GM10248 (cell line): ENCODE data around the gene C1orf105.
"Not testable (repeated sequence)": the region's sequence is repeated elsewhere in the genome, so short reads cannot be mapped to it uniquely, and the experiment has no call there.

Experiments
- CTCF ChIA-PET: fragments of 300-600 bp; sonication (Branson Sonifier 250); formaldehyde crosslinking; extraction: SDS; loops from one replicate; lab custom pipeline; 2021; ENCODE audit warnings: antibody characterized with exemption; lab: Yijun Ruan, JAX
- POLR2A ChIA-PET: fragments of 350-650 bp; sonication (Branson Sonifier 250); formaldehyde crosslinking; extraction: SDS; loops from one replicate; lab custom pipeline; 2020; ENCODE audit warnings: antibody characterized with exemption; lab: Yijun Ruan, JAX
- DNase-seq: peaks from one replicate; pipeline ENCODE4 v3.0.0; 2012; ENCODE audit errors: extremely low spot score
- CTCF ChIP-seq: IDR thresholded peaks from 2 replicates; pipeline ENCODE4 v1.5.1; 2012; ENCODE audit warnings: mild to moderate bottlenecking, low read depth; ENCODE audit errors: extremely low read depth, missing control alignments, control extremely low read depth

The C1orf105 gene

GRCh38 chr1:172425339-172425738 lies 4.9 kb downstream of the C1orf105 start:
- CTCF ChIA-PET = interaction anchor here (1.7 kb wide), 1 partner anchor 423 kb away, joined by 4 read pairs; no protein-coding TSS in a partner anchor
- POLR2A ChIA-PET = no interaction called here
- DNase-seq = no peak
- no peak for TF ChIP-seq CTCF

GRCh38 chr1:172427191-172427590 lies 6.7 kb downstream of the C1orf105 start:
- CTCF ChIA-PET = interaction anchor here (1.1 to 1.7 kb wide), 4 partner anchors 11 to 425 kb away, joined by 4 to 6 read pairs (median 4); no protein-coding TSS in a partner anchor

GRCh38 chr1:172429331-172430127 lies 9.0 kb downstream of the C1orf105 start:
- POLR2A ChIA-PET = no interaction called here

More at GRCh38 chr1:172427191-172427590, 6.7 kb downstream of the C1orf105 start:
- no peak for DNase-seq
- POLR2A ChIA-PET = no interaction called here
- no peak for TF ChIP-seq CTCF

GRCh38 chr1:172430128-172430454 lies 9.6 kb downstream of the C1orf105 start:
- POLR2A ChIA-PET = no interaction called here
- CTCF ChIA-PET = interaction anchor here (1.0 to 1.7 kb wide), 3 partner anchors 10 to 289 kb away, joined by 4 to 6 read pairs (median 5); partner anchors contain the start of gene C1orf105
- no peak for DNase-seq
- no peak for TF ChIP-seq CTCF

More at GRCh38 chr1:172429331-172430127, 9.0 kb downstream of the C1orf105 start:
- peak; percentile 33 for DNase-seq
- peak; percentile 63 for TF ChIP-seq CTCF
- CTCF ChIA-PET = interaction anchor here (0.9 to 1.7 kb wide), 4 partner anchors 9 to 290 kb away, joined by 3 to 6 read pairs (median 4); partner anchors contain the start of genes C1orf105 and PIGC

GRCh38 chr1:172431204-172431603 lies 10.7 kb downstream of the C1orf105 start:
- ChIA-PET CTCF (interaction anchor here (1.0 to 5.9 kb wide), 3 partner anchors 13 to 429 kb away, joined by 3 to 25 read pairs (median 7); partner anchors contain the start of gene PIGC), POLR2A (no interaction called here)
- no peak for DNase-seq
- TF ChIP-seq CTCF = no peak

GRCh38 chr1:172431721-172432192 lies 11.3 kb downstream of the C1orf105 start:
- ChIA-PET POLR2A (no interaction called here), CTCF (interaction anchor here (1.0 to 5.9 kb wide), 5 partner anchors 12 to 429 kb away, joined by 3 to 25 read pairs (median 3); partner anchors contain the start of gene PIGC)
- DNase-seq = no peak
- TF ChIP-seq CTCF = no peak

GRCh38 chr1:172437183-172437582 lies 16.7 kb downstream of the C1orf105 start:
- DNase-seq, POLR2A ChIA-PET, CTCF ChIA-PET: not testable (repeated sequence)
